ELF-1 (cell line): ENCODE data around the gene CYP3A7.
A peak's percentile ranks its signal among the peaks of the same experiment; 100 is the strongest.
"Not testable (repeated sequence)": the region's sequence is repeated elsewhere in the genome, so short reads cannot be mapped to it uniquely, and the experiment has no call there.

Experiments
- DNase-seq: peaks from one replicate; pipeline ENCODE4 v3.0.0-alpha.2; 2016; ENCODE audit warnings: low read depth, low spot score

CYP3A7 gene

DNA sequence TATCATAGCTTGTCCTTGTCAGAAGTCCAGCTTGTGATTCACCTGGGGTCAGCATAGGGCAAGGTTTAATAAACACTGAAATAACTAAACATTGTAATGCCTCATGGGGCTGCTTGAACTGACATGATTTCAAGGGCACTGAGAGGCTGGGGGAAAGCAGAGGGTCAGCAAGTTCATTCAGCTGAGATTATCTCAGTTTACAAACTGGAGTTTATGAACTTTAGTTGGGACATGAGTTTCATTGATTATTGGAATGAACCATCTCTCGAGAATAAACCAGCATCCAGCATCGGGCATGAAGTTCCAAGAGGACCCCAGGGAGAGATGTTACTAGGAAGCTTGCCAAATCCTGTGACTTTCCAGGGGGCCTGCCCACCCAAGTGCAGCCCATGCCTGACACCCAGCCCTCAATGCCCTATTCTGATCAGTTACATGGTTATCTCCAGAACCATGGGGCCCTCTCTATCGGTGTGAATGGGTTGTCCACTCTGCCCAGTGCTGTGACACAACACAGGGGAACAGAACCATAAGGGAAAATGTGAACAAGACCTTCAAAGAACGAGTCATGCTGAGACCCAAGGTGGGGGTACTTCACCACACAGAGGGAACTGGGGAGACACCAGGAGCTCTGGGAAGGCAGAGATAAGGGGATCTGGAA is 7.9 kb upstream of the CYP3A7 start:
- DNase-seq, result no peak

DNA sequence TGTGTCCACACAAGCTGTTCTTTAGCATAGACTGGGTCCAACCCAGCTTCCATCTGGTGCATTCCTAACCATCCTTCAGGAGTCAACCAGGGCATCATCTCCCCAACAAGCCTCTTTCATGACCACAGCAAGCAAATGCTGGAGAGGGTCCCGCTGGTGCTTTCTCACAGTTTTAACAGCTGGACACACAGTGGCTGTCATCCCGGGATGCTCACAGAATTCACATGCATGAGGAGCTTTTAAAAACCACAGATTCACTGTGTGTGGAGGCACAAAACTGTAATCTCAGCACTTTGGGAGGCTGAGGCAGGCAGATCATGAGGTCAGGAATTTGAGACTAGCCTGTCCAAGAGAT is 6.4 kb upstream of the CYP3A7 start:
- no peak for DNase-seq

DNA sequence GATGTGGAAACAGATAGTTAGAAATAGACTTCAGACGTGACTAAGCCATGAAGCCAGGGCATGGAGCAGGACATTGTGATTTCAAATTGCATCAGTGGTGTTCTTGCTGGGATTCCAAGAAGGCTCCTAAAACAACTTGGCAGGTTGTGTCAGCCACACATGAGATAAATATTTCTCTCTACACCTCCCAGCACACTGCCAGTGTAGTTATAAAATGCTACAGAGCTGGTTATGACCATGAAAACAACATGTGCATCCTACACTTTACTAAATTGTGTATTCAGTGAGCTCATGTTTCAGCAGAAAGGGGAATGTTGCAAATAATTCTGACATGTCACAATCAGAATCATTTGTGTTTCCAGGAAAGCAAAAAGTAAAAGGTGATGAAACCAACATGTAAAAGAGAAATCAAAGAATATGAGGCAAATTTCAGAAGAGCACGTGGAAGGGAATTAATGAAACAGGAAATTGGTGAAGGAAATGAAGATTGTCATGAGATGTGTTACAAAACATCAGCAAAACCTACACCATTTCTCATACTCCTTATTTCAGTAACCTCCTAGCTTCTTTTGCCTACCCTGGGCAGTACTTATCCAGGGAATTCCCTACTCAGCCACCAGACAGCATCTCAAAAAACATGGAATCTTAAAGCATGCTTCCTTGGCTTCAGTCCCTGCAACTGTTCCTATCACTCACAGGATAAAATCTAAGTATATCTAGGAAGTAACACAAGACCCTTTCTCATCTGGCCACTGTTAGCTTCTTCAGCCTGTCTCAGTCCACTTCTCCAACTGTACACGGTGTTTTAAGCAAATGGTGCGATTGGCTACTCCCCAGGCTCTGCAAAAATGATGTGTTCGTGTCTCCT is 5.8 kb upstream of the CYP3A7 start:
- DNase-seq, result no peak

DNA sequence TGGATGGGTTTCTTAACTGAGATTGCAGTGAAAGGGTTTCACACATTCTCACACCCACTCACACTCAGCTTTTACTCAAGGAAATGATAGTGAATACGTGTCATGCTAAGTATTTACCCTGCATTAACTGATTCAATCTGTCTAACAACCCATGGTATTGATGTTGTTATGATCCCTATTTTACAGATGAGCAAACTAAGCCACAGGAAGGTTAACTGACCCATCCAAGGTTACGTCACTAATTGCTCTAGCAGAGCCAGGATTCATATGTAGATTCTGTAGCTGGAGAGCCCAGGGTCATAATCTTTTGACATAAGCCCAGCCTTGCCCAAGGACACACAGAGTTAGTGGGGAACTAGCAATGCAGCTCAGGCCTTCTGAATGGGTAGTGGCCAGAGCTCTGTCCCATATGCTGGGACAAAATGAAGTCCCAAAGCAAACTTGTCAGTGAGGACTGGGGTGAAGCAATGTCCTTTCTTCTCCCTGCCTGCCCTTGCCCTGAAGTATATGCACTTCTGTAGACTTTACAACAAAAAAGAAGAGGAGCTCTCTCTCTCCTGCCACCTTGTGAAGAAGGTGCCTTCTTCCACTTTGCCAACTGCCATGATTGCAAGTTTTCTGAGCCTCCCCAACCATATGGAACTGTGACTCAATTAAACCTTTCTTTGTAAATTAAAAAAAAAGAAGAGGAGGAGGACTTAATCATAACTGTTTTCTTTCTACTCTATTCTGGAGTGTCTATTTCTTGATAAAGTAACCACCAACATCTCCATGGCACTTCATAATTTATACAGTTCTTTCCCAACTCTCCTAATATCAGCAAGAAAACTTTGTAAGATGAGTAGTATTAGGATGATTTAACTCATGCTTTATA is 4.9 kb upstream of the CYP3A7 start:
- DNase-seq, result peak; percentile 4

DNA sequence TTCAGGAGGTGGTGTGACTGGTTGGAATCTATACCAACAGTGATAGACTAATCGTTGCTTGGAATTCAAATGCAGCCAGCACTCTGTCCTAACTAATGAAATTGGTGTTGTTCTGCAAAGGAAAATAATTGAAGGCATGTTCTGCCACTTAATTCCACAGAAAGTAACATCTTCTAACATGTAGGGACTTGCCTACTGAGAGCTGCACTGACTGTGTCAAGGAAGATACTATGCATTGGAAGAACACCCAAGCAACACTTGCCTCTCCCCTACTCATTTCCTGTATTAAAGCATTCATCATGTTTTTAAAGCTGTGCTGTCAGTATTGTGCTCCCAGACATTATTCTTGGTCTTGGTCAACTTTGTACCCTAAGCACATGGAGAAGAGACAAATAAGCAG is 2.7 kb upstream of the CYP3A7 start:
- DNase-seq, result no peak

DNA sequence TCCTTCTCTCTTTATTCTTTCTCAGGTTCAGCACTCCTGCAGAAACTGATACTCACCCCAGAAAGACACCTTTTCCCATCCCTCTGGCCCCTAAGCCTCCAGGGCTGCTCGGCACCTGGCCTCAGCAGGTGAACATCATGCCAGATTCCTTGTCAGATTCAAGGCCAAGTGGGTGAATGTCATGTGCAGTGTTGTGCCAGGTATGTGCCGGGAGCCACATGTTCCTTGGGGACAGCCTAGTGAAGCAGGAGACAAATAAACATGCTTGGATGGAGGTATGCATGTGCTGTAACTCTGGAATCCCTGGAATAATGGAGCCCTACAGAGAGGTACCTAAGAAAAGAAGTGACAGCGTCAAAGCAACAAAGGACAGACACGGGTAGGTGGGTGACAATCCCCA is 1.7 kb upstream of the CYP3A7 start:
- not testable (repeated sequence) for DNase-seq

DNA sequence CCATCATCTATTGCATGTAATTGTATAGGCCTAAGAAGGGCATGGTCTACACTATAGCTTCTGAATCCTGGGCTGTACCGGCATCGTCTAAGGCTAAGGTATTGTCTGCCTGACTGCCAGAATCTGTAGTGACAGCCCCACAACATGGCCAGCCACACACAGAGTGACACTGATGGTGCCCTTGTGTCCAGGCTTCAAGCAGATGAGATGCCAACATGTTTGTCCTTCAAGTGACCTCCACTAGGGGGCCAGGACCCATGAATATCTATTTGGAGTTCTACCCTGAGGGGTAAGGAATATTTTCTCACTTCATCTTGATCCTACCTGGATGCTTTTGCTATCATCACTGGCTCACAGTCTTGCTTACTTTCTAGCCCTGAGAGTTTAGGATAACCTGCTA is 1.5 kb downstream of the CYP3A7 start:
- DNase-seq, result no peak

DNA sequence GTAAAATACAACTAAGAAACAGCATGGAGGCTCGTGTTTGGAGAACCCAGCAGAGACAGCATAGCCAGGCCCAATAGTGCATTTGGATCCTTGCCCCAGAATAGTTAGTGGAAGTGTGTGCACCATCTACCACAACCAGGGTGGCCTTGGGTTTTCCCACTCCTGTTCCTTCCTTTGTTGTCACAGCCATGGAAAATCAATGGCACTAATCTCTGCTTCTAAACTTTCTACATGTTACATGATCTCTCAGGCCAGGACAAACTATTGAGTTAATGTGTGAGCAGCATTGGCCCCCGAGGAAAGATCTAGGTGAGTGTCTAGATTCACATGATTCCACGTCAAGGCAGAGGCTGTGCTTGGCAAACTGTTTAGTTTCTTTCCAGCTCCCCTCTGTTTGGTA is 2.0 kb downstream of the CYP3A7 start:
- no peak for DNase-seq

DNA sequence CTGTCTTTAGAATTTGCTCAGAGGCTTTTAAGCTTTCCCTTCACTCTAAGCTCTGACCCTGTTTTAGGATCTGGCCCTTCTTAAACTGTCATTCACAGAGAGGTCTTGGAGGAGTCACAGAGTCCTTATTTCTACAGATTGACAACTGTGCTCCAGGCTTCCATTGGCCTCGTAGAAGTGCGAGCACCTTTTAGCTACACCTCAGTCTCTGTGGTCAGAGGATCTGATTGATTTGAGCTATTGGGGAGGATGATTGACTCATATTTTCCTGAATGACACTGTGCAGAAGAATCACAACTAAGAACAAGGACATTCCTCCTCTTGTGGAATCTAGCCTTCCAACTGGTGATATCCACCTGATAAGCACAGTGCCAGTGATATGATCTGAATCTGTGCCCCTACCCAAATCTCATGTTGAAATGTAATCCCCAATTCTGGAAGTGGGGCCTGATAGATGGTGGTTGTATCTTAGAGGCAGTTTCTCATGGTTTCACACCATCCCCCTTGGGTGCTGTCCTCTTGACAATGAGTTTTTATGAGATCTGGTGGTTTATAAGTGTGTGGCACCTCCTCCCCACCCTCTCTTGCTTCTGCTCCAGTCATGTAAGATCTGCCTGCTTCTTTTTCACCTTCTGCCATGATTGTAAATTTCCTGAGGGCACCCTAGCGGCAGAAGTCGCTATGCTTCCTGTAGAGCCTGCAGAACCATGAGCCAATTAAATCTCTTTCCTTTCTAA is 3.2 kb downstream of the CYP3A7 start:
- DNase-seq, result no peak

DNA sequence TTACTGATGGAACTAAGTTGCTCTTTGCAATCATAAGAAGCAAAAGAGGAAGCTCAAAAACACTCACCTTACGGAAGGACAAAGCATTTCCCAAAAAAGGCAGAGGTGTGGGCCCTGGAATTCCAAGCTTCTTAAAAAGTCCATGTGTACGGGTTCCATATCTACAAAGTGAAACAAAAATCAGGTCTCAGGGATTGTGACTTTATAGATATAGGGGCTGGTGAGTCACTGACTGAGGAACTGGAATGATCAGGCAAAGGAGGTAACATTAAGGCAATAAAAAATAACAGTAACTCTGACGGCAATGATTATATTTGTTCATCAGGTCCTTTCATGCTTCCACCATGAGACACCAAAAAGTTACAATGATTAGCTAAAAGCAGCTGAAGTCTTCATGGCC is 4.0 kb downstream of the CYP3A7 start:
- DNase-seq, result no peak

DNA sequence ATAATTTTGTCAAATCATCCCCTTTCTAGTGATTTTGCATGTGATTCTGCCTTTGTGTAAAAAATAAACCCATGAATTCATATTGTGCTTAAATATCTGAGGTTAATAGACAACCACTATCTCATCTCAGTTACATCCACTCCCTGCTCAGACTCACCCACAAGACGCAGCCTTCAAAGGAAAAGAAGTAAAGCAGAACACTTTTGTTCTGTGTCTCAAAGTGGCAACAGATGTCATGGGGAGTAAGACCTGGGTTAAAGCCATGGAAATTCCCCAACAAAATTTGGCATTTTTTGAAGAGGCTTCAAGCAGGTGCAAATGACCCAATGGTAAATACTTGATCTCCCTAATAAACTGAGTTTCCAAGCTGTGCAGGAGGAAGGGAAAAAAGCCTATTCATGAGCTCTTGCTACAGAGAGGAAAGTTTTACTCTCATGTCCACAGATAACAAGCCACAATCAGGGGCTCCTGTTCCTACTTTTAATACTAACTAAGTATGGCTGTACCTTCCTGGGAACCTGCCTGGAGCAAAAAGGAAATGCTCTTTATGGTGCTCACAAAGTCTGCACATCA is 4.7 kb downstream of the CYP3A7 start:
- no peak for DNase-seq

DNA sequence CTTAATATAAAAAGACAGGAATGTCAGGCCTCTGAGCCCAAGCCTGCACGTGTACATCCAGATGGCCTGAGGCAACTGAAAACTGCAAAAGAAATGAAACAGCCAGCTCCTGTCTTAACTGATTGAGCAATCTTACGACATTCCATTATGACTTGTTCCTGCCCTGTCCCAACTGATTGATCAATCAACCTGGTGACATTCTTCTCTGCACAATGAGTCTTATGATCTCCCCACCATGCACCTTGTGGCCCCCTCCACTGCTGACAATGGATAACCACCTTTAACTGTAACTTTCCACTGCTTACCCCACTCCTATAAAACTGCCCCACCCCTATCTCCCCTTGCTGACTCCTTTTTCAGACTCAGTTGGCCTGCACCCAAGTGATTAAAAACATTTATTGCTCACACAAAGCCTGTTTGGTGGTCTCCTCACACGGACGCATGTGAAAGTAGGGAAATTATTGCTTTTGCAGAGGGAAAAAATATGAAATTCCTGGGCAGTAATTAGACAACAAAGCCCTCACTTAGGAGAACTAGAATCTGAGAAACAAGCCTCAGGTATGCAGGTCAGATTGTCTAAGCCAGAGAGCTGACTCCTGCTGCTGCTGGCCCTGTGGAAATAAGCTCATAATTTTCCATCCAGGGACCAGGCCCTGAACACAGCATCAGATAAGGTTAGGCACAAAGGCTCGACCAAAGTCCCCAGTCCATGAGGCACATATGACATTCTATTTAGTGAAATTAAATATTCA is 5.3 kb downstream of the CYP3A7 start:
- DNase-seq, result peak; percentile 32

DNA sequence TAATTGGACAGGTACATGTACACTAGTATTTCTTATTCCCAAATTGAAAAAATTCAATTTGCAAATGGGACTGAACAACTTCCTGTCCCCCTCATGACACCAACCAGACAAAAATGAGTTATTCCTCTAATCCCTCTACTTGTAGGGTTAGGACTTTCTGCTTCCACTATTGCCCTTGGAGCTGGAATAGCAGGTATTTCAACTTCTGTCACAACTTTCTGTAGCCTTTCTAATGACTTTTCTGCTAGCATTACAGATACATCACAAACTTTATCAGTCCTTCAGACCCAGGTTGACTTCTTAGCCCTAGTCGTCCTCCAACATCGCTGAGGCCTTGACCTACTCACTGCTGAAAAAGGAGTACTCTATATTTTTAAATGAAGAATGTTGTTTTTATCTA is 6.4 kb downstream of the CYP3A7 start:
- DNase-seq, result no peak

DNA sequence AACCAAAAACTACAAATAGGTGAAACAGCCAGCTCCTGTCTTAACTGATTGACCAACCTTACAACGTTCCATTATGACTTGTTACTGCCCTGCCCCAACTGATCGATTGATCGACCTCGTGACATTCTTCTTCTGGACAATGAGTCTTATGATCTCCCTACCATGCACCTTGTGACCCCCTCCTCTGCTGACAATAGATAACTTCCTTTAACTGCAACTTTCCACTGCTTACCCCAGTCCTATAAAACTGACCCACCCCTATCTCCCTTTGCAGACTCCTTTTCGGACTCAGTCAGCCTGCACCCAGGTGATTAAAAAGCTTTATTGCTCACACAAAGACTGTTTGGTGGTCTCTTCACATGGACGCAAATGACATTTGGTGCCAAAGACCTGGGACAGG is 11.8 kb downstream of the CYP3A7 start:
- not testable (repeated sequence) for DNase-seq

DNA sequence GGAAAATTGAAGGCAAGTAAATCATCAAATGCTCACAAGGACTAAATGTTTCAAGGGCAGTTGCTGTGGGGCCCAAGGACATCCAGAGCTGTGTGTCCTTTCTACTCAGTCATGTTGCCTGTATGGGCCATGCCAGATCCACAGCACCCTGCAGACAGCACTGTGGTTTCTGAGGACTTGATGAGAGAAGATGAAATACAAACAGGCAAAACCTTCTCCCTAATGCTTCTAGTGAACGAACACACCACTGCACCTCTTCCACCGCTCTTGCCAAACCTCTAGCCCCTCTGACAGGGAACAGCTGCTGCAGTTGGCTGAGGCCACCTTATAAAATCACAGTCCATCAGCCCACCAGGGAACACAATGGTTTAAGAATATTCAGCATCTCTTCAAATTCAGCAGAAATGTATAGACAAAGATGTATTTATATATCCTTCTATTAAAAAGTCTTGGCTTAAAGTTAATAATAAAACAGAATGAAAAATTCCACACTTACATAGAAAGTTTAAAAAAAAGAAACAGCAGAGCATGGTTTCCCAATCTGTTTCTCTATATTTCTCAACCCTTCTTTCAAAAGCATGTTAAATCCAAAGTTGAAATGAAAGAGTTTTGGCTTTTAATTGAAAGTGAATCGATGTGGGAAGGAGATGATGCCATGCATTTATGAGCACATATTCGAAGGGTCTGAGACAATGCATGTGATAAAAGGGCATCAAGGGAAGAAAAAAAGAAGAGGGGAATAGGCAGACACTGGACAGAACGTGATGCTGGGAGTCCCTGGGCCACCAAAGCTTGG is 14.0 kb downstream of the CYP3A7 start:
- no peak for DNase-seq

DNA sequence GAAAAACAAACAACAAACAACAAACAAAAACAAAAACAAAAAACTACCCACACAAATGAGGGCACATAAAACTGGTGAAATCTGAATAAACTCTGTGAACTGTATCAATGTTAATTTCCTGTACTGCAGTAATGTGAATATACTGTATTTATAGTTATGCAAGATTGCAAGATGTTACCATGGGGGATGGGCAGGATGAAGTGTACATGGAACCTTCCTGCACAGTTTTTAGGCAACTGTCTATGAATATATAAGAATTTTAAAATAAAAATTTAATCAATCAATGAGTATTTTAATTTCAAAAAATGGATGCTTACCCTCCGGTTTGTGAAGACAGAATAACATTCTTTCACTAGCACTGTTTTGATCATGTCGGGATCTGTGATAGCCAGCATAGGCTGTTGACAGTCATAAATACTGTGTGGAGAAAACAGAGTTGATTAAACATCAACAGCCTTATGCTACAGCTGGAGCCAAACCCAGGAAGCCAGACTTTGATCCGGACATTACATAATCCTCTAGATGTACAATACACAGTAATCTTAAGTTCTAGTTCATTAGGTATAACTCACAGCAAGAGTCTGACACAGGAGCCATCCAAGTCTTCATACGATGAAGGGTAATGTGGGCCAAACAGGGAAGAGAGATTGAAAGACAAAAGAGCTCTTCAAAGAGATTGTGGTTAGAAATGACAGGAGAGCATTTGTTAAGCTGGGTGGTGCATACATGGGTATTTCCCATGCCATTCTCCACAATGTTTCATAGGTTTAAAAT is 14.8 kb downstream of the CYP3A7 start:
- no peak for DNase-seq

DNA sequence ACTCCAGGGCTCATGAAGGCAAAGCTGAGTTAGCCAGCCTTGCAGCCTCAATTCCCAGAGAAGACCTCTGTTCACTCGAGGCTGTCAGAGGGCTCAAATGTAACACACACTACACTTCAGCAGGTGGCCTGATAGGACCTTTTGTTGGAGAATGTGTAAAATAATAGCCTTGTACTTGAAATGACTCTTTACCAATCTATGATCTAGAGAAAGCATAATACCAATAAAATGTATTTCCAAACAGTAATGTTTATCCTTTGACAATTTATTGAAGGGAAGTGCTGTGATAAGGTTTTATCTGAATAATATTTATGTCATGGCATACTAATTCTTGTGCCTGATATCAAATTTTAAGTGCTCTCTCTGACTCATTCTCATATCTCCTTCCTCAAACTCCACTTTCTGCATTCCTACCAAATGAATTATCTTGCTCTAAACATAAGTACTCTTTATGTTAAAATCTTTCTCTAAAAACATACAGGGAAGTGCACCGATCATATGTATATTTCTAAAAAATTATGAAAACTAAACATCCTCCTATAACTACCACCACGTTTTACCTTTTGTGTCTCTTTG is 20.9 kb downstream of the CYP3A7 start:
- DNase-seq, result no peak

DNA sequence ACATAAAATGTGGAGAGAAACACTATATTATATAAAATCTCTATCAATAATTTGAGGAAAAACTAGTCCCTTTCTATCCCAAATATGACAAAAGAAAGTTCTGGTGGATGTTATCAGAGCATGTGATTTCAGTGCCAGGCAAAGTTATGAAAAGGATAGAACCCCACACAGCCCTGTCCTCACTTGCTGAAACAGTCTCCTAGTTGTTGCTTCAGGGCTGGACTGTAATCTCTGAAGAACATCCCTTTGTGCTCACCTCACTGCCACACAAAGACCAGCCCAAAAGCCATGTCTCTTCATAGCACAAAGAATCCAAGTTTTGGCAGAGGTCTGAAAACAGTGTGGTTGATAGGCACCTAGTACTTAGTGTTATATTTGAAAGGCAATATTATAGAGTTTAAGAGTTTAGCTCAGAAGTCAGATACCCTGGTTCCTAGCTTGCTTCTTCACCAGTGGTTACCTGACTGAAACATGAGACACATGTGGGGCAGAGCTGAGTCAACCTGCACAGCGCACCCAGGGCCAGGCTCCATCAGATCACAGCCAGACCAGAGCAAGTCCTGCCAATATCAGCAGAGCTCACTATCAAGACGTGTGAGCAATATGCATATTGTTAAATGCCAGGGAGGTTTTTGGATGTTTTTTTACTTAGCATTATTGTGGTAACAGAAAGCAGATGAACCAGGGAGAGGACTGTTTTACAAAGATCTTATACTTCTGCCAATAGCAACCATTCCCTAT is 25.0 kb downstream of the CYP3A7 start:
- no peak for DNase-seq
